Prostate gland (tissue), 2 donors: ENCODE measurements around the gene CTSD. TPM values are rescaled to one million over a fixed set of nuclear protein-coding genes. Genes with fewer than 3 reads are reported as not detected.

Experiments
- DNase-seq: peaks from one replicate; pipeline ENCODE4 v3.0.0-alpha.2; 2019; ENCODE audit warnings: low spot score
- H3K27ac ChIP-seq, 2 donors: fragments of 200-600 bp; sonication (generic); 2 replicates each; pipeline ENCODE4 v1.5.1; 2017 to 2019
- H3K27me3 ChIP-seq: fragments of 200-600 bp; sonication (generic); replicated peaks from 2 replicates; pipeline ENCODE4 v1.5.1; 2019; ENCODE audit not compliant: insufficient read depth
- H3K36me3 ChIP-seq, 2 donors: fragments of 200-600 bp; sonication (generic); 1 replicate in 1 of 2; 2 replicates in 1 of 2; pipeline versions ENCODE4 v1.5.1 to v1.8.1; 2017 to 2019
- H3K4me1 ChIP-seq: fragments of 200-600 bp; sonication (generic); replicated peaks from 2 replicates; pipeline ENCODE4 v1.5.1; 2019
- H3K4me3 ChIP-seq, 2 donors: fragments of 200-600 bp; sonication (generic); 2 replicates each; pipeline ENCODE4 v1.5.1; 2017 to 2019
- H3K9me3 ChIP-seq: fragments of 200-600 bp; sonication (generic); 2 replicates; pipeline ENCODE4 v1.5.1; 2017
- POLR2A ChIP-seq: fragments of 450-650 bp; IDR thresholded peaks from one replicate; pipeline ENCODE4 v1.6.1; 2016; ENCODE audit warnings: antibody characterized with exemption, mild to moderate bottlenecking
- POLR2AphosphoS5 ChIP-seq: sonication (generic); formaldehyde crosslinking; IDR thresholded peaks from one replicate; pipeline ENCODE4 v1.6.1; 2017; ENCODE audit warnings: antibody characterized with exemption
- WGBS: methylation state at CpG from one replicate; pipeline ENCODE4 v1.1.5; 2018; 5-methylcytosine and 5-hydroxymethylcytosine counted together
- intact Hi-C: fragments of 100-400 bp; cut with DNase I; formaldehyde crosslinking; loops from one replicate; pipeline ENCODE4 v1.14.2; 2022
- total RNA-seq, 2 donors: library from RNA; depleted of rRNA; stranded (reverse); fragments of >200 nt; gene quantifications; one replicate each; pipeline ENCODE4 v1.1.0, GENCODE V29; 2016
- TF ChIP-seq, protein P1 (sequence below), 4 experiments: fragments of 200-600 bp in 2 of 4; fragments of 450-650 bp in 2 of 4; sonication (generic) in 2 of 4; IDR thresholded peaks; 1 replicate in 3 of 4; 2 replicates in 1 of 4; pipeline ENCODE4 v1.5.1; 2016 to 2019; ENCODE audit warnings: antibody characterized with exemption in 4 of 4, mild to moderate bottlenecking in 2 of 4, moderate library complexity in 2 of 4

CTSD gene
- total RNA-seq, 2 donors from 2014 or later, result 497 to 983 TPM

DNA sequence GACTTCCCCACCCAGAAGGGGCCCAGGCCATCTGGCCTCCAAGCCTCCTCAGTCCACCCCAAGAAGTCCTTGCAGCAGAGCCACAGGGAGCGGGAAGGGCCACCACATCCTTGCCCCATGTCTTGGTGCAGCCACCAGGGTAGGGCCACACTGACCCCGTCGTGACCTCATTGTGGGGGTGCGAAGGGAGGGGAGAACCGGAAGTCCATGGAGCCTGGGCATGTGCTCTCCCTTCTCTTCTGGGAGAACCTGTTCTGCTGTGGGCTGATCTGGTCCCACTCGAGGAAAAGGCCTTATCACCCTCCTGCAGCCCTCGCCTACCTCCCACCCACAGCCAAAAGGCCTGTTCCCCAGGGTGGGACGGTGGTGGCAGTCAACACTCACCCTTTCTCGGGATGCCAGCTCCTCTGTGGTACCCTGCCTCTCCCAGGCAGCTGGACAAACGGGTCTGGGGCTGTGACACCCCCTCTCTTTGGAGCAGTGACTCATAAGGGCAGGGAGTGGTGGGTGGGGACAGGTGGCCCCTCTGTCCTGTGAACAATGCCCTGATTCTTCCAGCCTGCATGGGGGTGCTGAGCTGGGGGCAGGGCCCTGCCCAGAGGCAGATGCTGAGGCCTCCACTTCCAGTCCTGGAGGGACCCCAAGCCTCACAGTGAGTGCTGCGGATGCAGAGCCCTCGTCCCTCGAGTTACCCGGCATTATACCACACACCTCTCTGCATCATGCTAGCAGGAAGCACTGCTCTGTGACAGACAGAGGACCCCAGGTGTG is 14.6 kb upstream of the CTSD start:
- no peak for DNase-seq
- intact Hi-C loops, result no loop called here

DNA sequence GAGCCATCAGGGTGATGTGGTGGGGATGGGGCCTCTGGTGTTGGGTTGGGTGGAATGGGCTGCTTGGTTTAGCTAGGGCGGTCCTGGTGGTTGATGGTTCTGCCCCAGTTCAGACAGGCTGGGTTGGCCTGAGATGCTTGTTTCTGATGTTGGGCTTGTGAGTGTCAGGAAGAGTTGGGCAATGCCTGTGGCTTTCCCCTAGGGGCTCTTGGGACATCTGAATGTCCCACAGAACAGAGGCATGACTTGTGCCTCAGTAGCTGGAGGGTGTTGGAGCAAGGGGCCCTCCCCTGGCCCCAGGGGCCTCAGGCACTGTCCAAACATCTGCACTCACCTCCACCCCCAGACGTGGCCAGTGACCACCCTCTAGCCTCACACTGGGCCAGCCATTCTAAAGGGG is 14.0 kb upstream of the CTSD start:
- TF ChIP-seq, protein P1, sequence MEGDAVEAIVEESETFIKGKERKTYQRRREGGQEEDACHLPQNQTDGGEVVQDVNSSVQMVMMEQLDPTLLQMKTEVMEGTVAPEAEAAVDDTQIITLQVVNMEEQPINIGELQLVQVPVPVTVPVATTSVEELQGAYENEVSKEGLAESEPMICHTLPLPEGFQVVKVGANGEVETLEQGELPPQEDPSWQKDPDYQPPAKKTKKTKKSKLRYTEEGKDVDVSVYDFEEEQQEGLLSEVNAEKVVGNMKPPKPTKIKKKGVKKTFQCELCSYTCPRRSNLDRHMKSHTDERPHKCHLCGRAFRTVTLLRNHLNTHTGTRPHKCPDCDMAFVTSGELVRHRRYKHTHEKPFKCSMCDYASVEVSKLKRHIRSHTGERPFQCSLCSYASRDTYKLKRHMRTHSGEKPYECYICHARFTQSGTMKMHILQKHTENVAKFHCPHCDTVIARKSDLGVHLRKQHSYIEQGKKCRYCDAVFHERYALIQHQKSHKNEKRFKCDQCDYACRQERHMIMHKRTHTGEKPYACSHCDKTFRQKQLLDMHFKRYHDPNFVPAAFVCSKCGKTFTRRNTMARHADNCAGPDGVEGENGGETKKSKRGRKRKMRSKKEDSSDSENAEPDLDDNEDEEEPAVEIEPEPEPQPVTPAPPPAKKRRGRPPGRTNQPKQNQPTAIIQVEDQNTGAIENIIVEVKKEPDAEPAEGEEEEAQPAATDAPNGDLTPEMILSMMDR (IDR thresholded peaks at IDR 0.05), result no peak
- no peak for TF ChIP-seq POLR2A
- TF ChIP-seq POLR2AphosphoS5, result no peak
- Histone ChIP-seq H3K4me3 (no peak overlapping the region), H3K4me1 (no peaks in the 10 kb centered on the region), H3K9me3 (no peaks in the 10 kb centered on the region), H3K27me3 (no peaks in the 10 kb centered on the region), H3K27ac (no peak overlapping the region), H3K36me3 (no peaks in the 10 kb centered on the region)
- WGBS, result 85% methylated on average over 2 of the region's 2 CpGs
- no peak for DNase-seq
- intact Hi-C loops, result no loop called here

More for the DNA sequence above, 14.6 kb upstream of the CTSD start:
- 76% methylated on average over 13 of the region's 14 CpGs for WGBS
- Histone ChIP-seq H3K27ac (no peak overlapping the region), H3K9me3 (no peaks in the 10 kb centered on the region), H3K36me3 (no peaks in the 10 kb centered on the region), H3K4me1 (no peaks in the 10 kb centered on the region), H3K4me3 (no peak overlapping the region), H3K27me3 (no peaks in the 10 kb centered on the region)
- TF ChIP-seq POLR2AphosphoS5 (no peak), POLR2A (no peak)
- TF ChIP-seq, protein P1 (IDR thresholded peaks at IDR 0.05), result no peak

- H3K27me3 ChIP-seq, result no peaks in the 10 kb centered on the region
- no peak for DNase-seq
- no peak overlapping the region for H3K27ac ChIP-seq
- H3K36me3 ChIP-seq, result no peaks in the 10 kb centered on the region
- WGBS, result 94% methylated on average over 5 of the region's 5 CpGs
- TF ChIP-seq POLR2AphosphoS5, result no peak
- TF ChIP-seq POLR2A, result no peak
- TF ChIP-seq, protein P1 (IDR thresholded peaks at IDR 0.05), result no peak
- no peaks in the 10 kb centered on the region for H3K4me1 ChIP-seq
- no peak overlapping the region for H3K4me3 ChIP-seq
- intact Hi-C loops, result no loop called here
- no peaks in the 10 kb centered on the region for H3K9me3 ChIP-seq
These were observed 13.4 kb upstream of the CTSD start for GRCh38 chr11:1776944-1777715.

DNA sequence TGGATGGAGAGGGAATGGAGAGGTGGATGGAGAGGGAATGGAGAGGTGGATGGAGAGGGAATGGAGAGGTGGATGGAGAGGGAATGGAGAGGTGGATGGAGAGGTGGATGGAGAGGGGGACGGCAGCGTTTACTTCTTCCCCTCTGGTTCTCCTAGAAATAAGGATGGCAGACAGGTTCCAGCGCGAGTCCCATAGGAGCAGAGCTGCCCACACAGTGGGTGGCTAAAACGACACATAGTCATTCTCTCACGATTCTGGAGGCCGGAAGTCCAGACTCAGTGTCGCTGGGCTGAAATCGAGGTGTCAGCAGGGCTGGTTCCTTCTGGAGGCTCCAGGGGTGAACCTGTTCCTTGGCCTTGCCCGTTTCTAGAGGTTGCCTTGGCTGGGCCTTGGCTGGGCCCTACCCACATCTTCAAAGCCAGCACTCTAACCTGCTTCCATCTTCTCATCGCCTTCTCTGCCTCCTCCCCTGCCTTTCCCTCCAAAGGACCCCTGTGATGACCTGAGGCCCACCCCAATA is 12.7 kb upstream of the CTSD start:
- H3K36me3 ChIP-seq, result no peaks in the 10 kb centered on the region
- H3K4me1 ChIP-seq, result no peaks in the 10 kb centered on the region
- whole genome bisulfite sequencing, result 92% methylated on average over 11 of the region's 11 CpGs
- H3K27me3 ChIP-seq, result no peaks in the 10 kb centered on the region
- no peaks in the 10 kb centered on the region for H3K9me3 ChIP-seq
- TF ChIP-seq, protein P1 (IDR thresholded peaks at IDR 0.05), result no peak
- no peak for TF ChIP-seq POLR2A
- DNase-seq, result no peak
- H3K4me3 ChIP-seq, result no peak overlapping the region
- no peak overlapping the region for H3K27ac ChIP-seq
- intact Hi-C loops, result no loop called here
